Activated T-cell treated with anti-CD3 and anti-CD28 coated beads for 4 hours (primary cell): ENCODE data around the gene PAK6.
A peak's percentile ranks its signal among the peaks of the same experiment; 100 is the strongest.

Source experiments
- DNase-seq: peaks from one replicate; pipeline ENCODE4 v3.0.0-alpha.2; 2020

PAK6 gene

GRCh38 chr15:40256638-40257235, 17.9 kb downstream of the PAK6 start:
- no peak for DNase-seq

GRCh38 chr15:40257656-40258450, 19.0 kb downstream of the PAK6 start:
- no peak for DNase-seq

- no peak for DNase-seq
Measured at GRCh38 chr15:40258544-40258943, 19.7 kb downstream of the PAK6 start.

GRCh38 chr15:40259021-40259420, 20.2 kb downstream of the PAK6 start:
- no peak for DNase-seq

- DNase-seq, result no peak
Measured at GRCh38 chr15:40263024-40263754, 24.3 kb downstream of the PAK6 start.

- no peak for DNase-seq
Measured at GRCh38 chr15:40264321-40265153, 25.7 kb downstream of the PAK6 start.

- DNase-seq, result no peak
Measured at GRCh38 chr15:40265355-40265754, 26.5 kb downstream of the PAK6 start.

- no peak for DNase-seq
Measured at GRCh38 chr15:40265875-40266274, 27.0 kb downstream of the PAK6 start.

GRCh38 chr15:40266828-40267304, 28.0 kb downstream of the PAK6 start:
- DNase-seq, result no peak

- no peak for DNase-seq
Measured at GRCh38 chr15:40267670-40268069, 28.8 kb downstream of the PAK6 start.

- no peak for DNase-seq
Measured at GRCh38 chr15:40269604-40270003, 30.7 kb downstream of the PAK6 start.

- DNase-seq, result no peak
Measured at GRCh38 chr15:40270246-40270995, 31.6 kb downstream of the PAK6 start.

GRCh38 chr15:40271685-40272484, 33.0 kb downstream of the PAK6 start:
- no peak for DNase-seq

- DNase-seq, result no peak
Measured at GRCh38 chr15:40272485-40273056, 33.7 kb downstream of the PAK6 start.

- DNase-seq, result no peak
Measured at GRCh38 chr15:40273428-40273827, 34.6 kb downstream of the PAK6 start.

- DNase-seq, result peak; percentile 86
Measured at GRCh38 chr15:40274350-40275274, 35.7 kb downstream of the PAK6 start.

GRCh38 chr15:40275523-40275922, 36.7 kb downstream of the PAK6 start:
- DNase-seq, result no peak

- DNase-seq, result no peak
Measured at GRCh38 chr15:40275954-40276353, 37.1 kb downstream of the PAK6 start.

GRCh38 chr15:40276927-40277326, 38.1 kb downstream of the PAK6 start:
- DNase-seq, result no peak

GRCh38 chr15:40277471-40277870, 38.6 kb downstream of the PAK6 start:
- DNase-seq, result no peak
